Fibroblast of villous mesenchyme (primary cell): Measurements from ENCODE around the gene PKHD1. TPM values are rescaled to one million over a fixed set of nuclear protein-coding genes. Genes with fewer than 3 reads are reported as not detected.

Source experiments
- DNase-seq: peaks from one replicate; pipeline ENCODE4 v3.0.0-alpha.2; 2010; ENCODE audit warnings: low read depth
- H3K4me3 ChIP-seq: 2 replicates; pipeline ENCODE4 v1.5.1; 2011; ENCODE audit warnings: low read depth, mild to moderate bottlenecking, low read length
- total RNA-seq: library from RNA; depleted of rRNA; stranded (reverse); fragments of >200 nt; gene quantifications from 2 replicates; pipeline ENCODE4 v1.2.3, GENCODE V29; 2012
- TF ChIP-seq, protein P1 (sequence below): IDR thresholded peaks from 2 replicates; pipeline ENCODE4 v1.5.1; 2012; ENCODE audit warnings: low read depth, mild to moderate bottlenecking, low read length; ENCODE audit not compliant: insufficient read depth

PKHD1 gene
- total RNA-seq, 1 donor, result not detected

GRCh38 chr6:52010145-52010544 lies 77.3 kb downstream of the PKHD1 start:
- TF ChIP-seq, protein P1, sequence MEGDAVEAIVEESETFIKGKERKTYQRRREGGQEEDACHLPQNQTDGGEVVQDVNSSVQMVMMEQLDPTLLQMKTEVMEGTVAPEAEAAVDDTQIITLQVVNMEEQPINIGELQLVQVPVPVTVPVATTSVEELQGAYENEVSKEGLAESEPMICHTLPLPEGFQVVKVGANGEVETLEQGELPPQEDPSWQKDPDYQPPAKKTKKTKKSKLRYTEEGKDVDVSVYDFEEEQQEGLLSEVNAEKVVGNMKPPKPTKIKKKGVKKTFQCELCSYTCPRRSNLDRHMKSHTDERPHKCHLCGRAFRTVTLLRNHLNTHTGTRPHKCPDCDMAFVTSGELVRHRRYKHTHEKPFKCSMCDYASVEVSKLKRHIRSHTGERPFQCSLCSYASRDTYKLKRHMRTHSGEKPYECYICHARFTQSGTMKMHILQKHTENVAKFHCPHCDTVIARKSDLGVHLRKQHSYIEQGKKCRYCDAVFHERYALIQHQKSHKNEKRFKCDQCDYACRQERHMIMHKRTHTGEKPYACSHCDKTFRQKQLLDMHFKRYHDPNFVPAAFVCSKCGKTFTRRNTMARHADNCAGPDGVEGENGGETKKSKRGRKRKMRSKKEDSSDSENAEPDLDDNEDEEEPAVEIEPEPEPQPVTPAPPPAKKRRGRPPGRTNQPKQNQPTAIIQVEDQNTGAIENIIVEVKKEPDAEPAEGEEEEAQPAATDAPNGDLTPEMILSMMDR, result no peak

DNA sequence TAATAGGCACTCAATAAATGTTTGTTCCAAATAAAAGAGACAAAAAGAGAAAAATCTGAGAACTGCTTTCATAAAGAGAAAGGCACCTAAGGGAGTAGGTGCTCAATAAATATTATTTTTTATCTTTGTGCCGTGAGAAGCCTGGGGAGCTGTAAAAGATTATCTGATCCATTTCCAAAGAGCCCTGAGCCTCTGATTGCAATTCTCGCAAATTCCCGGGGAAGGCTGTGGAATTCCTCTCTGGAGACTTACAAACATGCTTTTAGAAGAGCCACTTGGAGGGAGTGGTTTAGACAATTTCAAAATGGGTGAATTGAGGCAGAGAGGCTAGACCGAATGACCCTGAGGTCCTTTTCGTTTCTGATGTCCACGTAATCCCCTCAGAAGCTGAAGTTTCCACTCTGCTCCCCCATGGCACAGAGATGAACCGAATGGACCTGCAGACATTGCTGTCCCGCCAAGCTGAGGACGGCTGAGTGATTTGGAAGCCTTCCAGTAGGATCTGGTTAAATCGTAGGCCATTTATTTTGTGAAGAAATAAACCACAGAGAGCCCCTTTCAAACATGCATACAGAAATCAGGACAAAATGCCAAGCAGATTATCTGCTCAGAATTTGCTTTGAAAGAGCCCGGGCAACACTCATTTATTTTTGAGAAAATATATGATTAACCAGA lies 77.8 kb downstream of the PKHD1 start:
- H3K4me3 ChIP-seq, result no peak overlapping the region
- DNase-seq, result no peak
- TF ChIP-seq, protein P1, result no peak

More at GRCh38 chr6:52010145-52010544, 77.3 kb downstream of the PKHD1 start:
- DNase-seq, result no peak
- H3K4me3 ChIP-seq, result no peak overlapping the region

DNA sequence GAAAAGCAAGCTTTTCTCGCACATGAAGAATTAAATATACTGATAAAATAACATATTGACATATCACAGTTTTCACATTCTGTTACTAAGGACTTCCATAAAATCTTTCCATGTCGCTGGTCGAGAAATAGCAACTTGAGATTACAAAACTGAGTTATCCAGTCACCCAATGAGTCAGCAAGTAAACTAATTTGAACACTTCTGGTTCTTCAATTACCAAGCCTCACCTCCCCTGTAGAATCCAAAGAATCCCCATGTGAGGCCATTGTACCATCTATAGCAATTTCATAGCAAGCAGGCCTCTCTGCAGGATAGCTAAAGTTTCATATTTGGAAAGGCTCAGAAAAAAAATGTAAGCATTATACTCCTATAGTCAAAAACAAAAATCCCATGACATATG lies 87.3 kb downstream of the PKHD1 start:
- TF ChIP-seq, protein P1, result no peak
- H3K4me3 ChIP-seq, result no peak overlapping the region
- DNase-seq, result no peak

DNA sequence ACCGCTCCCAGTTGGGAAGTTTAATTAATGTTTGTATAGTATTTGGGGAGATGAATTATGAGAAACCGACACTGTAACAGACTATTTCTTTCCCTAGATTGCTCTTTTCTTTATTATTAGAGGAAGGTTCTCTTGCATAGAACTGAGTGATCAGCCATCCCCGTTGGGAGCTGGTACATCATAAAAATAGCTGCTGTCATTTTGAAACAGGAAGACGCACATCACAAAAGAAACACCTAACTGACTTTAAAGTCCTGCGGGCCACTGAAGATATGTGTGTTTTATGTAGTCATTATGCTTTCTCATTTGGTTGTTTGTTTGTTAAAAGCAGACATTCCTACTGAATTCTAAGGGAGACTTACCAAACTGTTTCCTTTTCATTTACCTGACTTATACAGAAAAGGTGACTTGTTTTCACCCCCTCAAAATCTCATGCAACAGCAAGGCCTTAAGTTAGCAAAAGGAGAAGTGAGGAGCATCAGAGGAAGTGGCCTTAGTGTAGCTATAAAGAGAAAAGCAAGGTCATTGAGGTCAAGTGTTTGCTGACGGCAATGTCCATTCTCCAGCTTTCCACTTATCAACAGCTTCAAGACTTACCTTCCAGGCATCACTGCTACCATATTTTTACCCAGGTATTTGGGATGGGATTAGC lies 91.0 kb downstream of the PKHD1 start:
- TF ChIP-seq, protein P1, result no peak
- no peak overlapping the region for H3K4me3 ChIP-seq
- no peak for DNase-seq

DNA sequence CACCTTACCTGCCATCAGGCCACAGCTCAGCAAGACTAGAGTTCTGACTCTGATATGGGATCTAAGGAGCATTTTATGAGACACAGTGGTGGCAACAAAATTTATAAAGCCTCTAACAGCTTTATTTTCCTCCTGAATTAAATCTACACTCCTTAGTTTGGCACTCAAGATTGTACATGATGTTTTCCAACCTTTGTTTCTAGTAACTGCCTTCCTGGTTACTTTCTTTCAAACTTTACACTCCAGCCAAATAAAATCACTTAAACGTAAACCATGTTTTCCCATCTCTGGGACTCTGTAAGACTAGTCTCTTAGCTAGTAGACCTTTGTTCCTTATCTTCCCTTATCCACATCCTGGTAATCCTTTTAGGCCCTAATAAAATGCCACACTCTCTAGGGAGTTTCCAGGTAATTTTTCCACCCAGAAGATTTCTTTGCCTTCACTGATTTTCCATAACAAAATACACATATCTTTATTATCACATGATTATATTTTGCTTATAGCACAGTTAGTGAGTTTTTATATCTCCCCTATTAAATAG lies 92.1 kb downstream of the PKHD1 start:
- DNase-seq, result no peak
- TF ChIP-seq, protein P1, result no peak
- H3K4me3 ChIP-seq, result no peak overlapping the region

- H3K4me3 ChIP-seq, result no peak overlapping the region
- DNase-seq, result no peak
- TF ChIP-seq, protein P1, result no peak
These were observed 94.5 kb downstream of the PKHD1 start for GRCh38 chr6:51992876-51993275.
